SU-DHL-6 (cell line): ENCODE measurements around the gene HASPIN.

Experiments
- H2AFZ ChIP-seq: fragments of 200-600 bp; sonication (generic); 2 replicates; pipeline ENCODE4 v1.6.1; 2014; ENCODE audit warnings: low read depth, mild to moderate bottlenecking, moderate library complexity, mixed read lengths, antibody characterized with exemption, low read length; ENCODE audit not compliant: severe bottlenecking
- H3F3A ChIP-seq: fragments of 200-600 bp; shearing (Covaris generic); 2 replicates; pipeline ENCODE4 v1.6.0; 2016; ENCODE audit warnings: antibody characterized with exemption, mild to moderate bottlenecking; ENCODE audit not compliant: insufficient read depth
- H3K27ac ChIP-seq: fragments of 200-600 bp; sonication (generic); 2 replicates; pipeline ENCODE4 v1.5.1; 2016; ENCODE audit warnings: low read depth, mild to moderate bottlenecking, low read length, moderate library complexity, mixed read lengths
- H3K27me3 ChIP-seq: fragments of 200-600 bp; sonication (generic), shearing (Covaris generic); 2 replicates; pipeline ENCODE4 v1.6.0; 2014; ENCODE audit warnings: mild to moderate bottlenecking, low read length
- H3K36me3 ChIP-seq: fragments of 200-600 bp; sonication (generic); 2 replicates; pipeline ENCODE4 v1.6.1; 2014; ENCODE audit warnings: mild to moderate bottlenecking, low read length, mixed read lengths
- H3K4me2 ChIP-seq: fragments of 300-600, 200-600 bp; shearing (Covaris generic), sonication (generic); 2 replicates; pipeline ENCODE4 v1.6.0; 2014; ENCODE audit warnings: low read length, low read depth, mild to moderate bottlenecking; ENCODE audit not compliant: poor library complexity, severe bottlenecking
- H3K4me3 ChIP-seq: fragments of 200-600 bp; sonication (generic); 2 replicates; pipeline ENCODE4 v1.5.1; 2014; ENCODE audit warnings: antibody characterized with exemption, low read length, mild to moderate bottlenecking, mixed read lengths; ENCODE audit not compliant: insufficient read depth, poor library complexity, severe bottlenecking
- H3K79me2 ChIP-seq: fragments of 200-600 bp; sonication (generic); 2 replicates; pipeline ENCODE4 v1.6.1; 2014; ENCODE audit warnings: mild to moderate bottlenecking, low read length, moderate library complexity; ENCODE audit not compliant: insufficient read depth
- H3K9ac ChIP-seq: fragments of 200-600 bp; sonication (generic); 2 replicates; pipeline ENCODE4 v1.7.0; 2014; ENCODE audit warnings: mild to moderate bottlenecking, low read length
- H3K9me2 ChIP-seq: fragments of 200-600 bp; sonication (generic); replicated peaks from 2 replicates; pipeline ENCODE4 v1.6.1; 2014; ENCODE audit warnings: low read length; ENCODE audit not compliant: insufficient read depth
- H3K9me3 ChIP-seq: fragments of 200-600 bp; sonication (generic); 2 replicates; pipeline ENCODE4 v1.6.1; 2014; ENCODE audit warnings: low read length, mixed read lengths; ENCODE audit not compliant: insufficient read depth
- H4K20me1 ChIP-seq: fragments of 200-600 bp; sonication (generic); 2 replicates; pipeline ENCODE4 v1.6.1; 2014; ENCODE audit warnings: low read depth, mild to moderate bottlenecking, antibody characterized with exemption, low read length, moderate library complexity, mixed read lengths
- CTCF ChIP-seq: fragments of 200-600 bp; sonication (generic); IDR thresholded peaks from one replicate; pipeline ENCODE4 v1.5.1; 2017; ENCODE audit warnings: antibody characterized with exemption, mild to moderate bottlenecking, low read length, moderate library complexity; ENCODE audit not compliant: insufficient read depth, poor library complexity, severe bottlenecking
- EZH2phosphoT487 ChIP-seq: fragments of 200-600 bp; sonication (generic), shearing (Covaris generic); conservative IDR thresholded peaks from 2 replicates; pipeline ENCODE4 v1.6.1; 2018; ENCODE audit warnings: mild to moderate bottlenecking, antibody characterized with exemption, low read length, moderate library complexity, mixed read lengths

HASPIN gene

GRCh38 chr17:3770466-3770865 is 46.8 kb downstream of the HASPIN start:
- Histone ChIP-seq H3K9me2 (no peaks in the 10 kb centered on the region), H3K27ac (no peak overlapping the region), H3F3A (no peaks in the 10 kb centered on the region), H3K36me3 (no peaks in the 10 kb centered on the region), H3K27me3 (no peaks in the 10 kb centered on the region), H3K4me3 (no peak overlapping the region), H3K4me2 (no peak overlapping the region), H3K9ac (no peak overlapping the region), H4K20me1 (no peaks in the 10 kb centered on the region), H3K79me2 (no peaks in the 10 kb centered on the region), H2AFZ (no peak overlapping the region), H3K9me3 (no peaks in the 10 kb centered on the region)
- TF ChIP-seq CTCF: no peak
- TF ChIP-seq EZH2phosphoT487: no peak

GRCh38 chr17:3771140-3771539 is 47.4 kb downstream of the HASPIN start:
- Histone ChIP-seq H3K27me3 (no peaks in the 10 kb centered on the region), H4K20me1 (no peaks in the 10 kb centered on the region), H3K4me3 (no peak overlapping the region), H3K27ac (no peak overlapping the region), H3K9me3 (no peaks in the 10 kb centered on the region), H3F3A (no peaks in the 10 kb centered on the region), H3K79me2 (no peaks in the 10 kb centered on the region), H3K9ac (no peak overlapping the region), H2AFZ (no peak overlapping the region), H3K4me2 (no peak overlapping the region), H3K9me2 (no peaks in the 10 kb centered on the region), H3K36me3 (no peaks in the 10 kb centered on the region)
- TF ChIP-seq EZH2phosphoT487 (no peak), CTCF (no peak)

- no peaks in the 10 kb centered on the region for H3K36me3 ChIP-seq
Measured at GRCh38 chr17:3772764-3773163, 49.1 kb downstream of the HASPIN start.

More at GRCh38 chr17:3772764-3773163, 49.1 kb downstream of the HASPIN start:
- Histone ChIP-seq H3K4me2 (no peak overlapping the region), H4K20me1 (no peaks in the 10 kb centered on the region), H3K27me3 (no peaks in the 10 kb centered on the region), H3K9me2 (no peaks in the 10 kb centered on the region), H3K9ac (no peak overlapping the region), H3F3A (no peaks in the 10 kb centered on the region), H3K27ac (no peak overlapping the region), H3K4me3 (no peak overlapping the region), H3K79me2 (no peaks in the 10 kb centered on the region), H2AFZ (no peak overlapping the region), H3K9me3 (no peaks in the 10 kb centered on the region)
- TF ChIP-seq EZH2phosphoT487 (no peak), CTCF (no peak)
